Activated CD4-positive, alpha-beta T cell treated with anti-CD3 and anti-CD28 coated beads, Interleukin-2, amount 50 U/mL, for 4 hours (primary cell): ENCODE measurements around the gene SLCO6A1.
"Not testable (repeated sequence)": the region's sequence is repeated elsewhere in the genome, so short reads cannot be mapped to it uniquely, and the experiment has no call there.

ENCODE experiments used
- DNase-seq, 2 experiments: peaks; one replicate each; pipeline ENCODE4 v3.0.0-alpha.2; 2020

SLCO6A1 gene

GRCh38 chr5:102498271-102499034 lies at the start of gene SLCO6A1:
Gene SLCO6A1 (minus strand): TSS chr5:102499001. CDS start chr5:102498844, 157 bp downstream.
- no peak for DNase-seq

- DNase-seq: no peak
Measured at GRCh38 chr5:102547141-102548035, 48.6 kb upstream of the SLCO6A1 start.

GRCh38 chr5:102545175-102545574 lies 46.4 kb upstream of the SLCO6A1 start:
- no peak for DNase-seq

GRCh38 chr5:102542057-102542456 lies 43.3 kb upstream of the SLCO6A1 start:
- no peak for DNase-seq

- no peak for DNase-seq
Measured at GRCh38 chr5:102539996-102540728, 41.4 kb upstream of the SLCO6A1 start.

- no peak for DNase-seq
Measured at GRCh38 chr5:102539562-102539961, 40.8 kb upstream of the SLCO6A1 start.

GRCh38 chr5:102537011-102537410 lies 38.2 kb upstream of the SLCO6A1 start:
- DNase-seq: no peak

GRCh38 chr5:102536323-102536928 lies 37.6 kb upstream of the SLCO6A1 start:
- no peak for DNase-seq

GRCh38 chr5:102532123-102532522 lies 33.3 kb upstream of the SLCO6A1 start:
- DNase-seq: no peak

GRCh38 chr5:102531506-102531905 lies 32.7 kb upstream of the SLCO6A1 start:
- DNase-seq: no peak

GRCh38 chr5:102529447-102529846 lies 30.6 kb upstream of the SLCO6A1 start:
- DNase-seq: no peak

- no peak for DNase-seq
Measured at GRCh38 chr5:102529031-102529430, 30.2 kb upstream of the SLCO6A1 start.

- no peak for DNase-seq
Measured at GRCh38 chr5:102528600-102528999, 29.8 kb upstream of the SLCO6A1 start.

- no peak for DNase-seq
Measured at GRCh38 chr5:102527547-102527946, 28.7 kb upstream of the SLCO6A1 start.

GRCh38 chr5:102523541-102524175 lies 24.9 kb upstream of the SLCO6A1 start:
- no peak for DNase-seq

- DNase-seq: no peak
Measured at GRCh38 chr5:102511666-102512065, 12.9 kb upstream of the SLCO6A1 start.

- not testable (repeated sequence) for DNase-seq
Measured at GRCh38 chr5:102491261-102491914, 7.4 kb downstream of the SLCO6A1 start.

GRCh38 chr5:102483736-102484135 lies 15.1 kb downstream of the SLCO6A1 start:
- no peak for DNase-seq

- DNase-seq: no peak
Measured at GRCh38 chr5:102481054-102481715, 17.6 kb downstream of the SLCO6A1 start.

- DNase-seq: no peak
Measured at GRCh38 chr5:102453716-102454115, 45.1 kb downstream of the SLCO6A1 start.

- DNase-seq: no peak
Measured at GRCh38 chr5:102451082-102451481, 47.7 kb downstream of the SLCO6A1 start.
